Medulla oblongata (tissue), 1 donor: ENCODE data around the gene CYP19A1.
"Not testable (repeated sequence)": the region's sequence is repeated elsewhere in the genome, so short reads cannot be mapped to it uniquely, and the experiment has no call there.

ENCODE experiments used
- DNase-seq: peaks from one replicate; pipeline ENCODE4 v3.0.0-alpha.2; 2015; ENCODE audit errors: extremely low spot score

CYP19A1 gene

DNA sequence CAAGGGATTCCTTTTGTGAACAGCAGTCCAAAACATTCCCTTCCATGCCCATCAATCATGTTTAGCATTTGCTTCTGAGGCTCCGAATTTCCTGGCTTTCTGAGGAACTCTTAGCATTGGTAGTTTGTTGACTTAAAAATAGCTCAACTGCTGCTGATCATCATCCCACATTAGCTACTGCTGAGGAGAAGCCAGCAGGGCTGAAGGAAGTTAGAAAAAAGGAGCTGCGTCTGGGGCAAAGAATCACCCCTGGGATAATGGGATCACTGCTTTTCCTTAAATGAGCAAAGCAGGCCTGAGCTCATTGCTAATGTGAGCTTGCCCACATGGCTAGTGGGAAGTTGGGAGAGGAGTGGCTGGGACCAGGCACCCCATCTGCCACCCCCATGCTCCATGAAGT, 39.8 kb downstream of the CYP19A1 start:
- DNase-seq = no peak

DNA sequence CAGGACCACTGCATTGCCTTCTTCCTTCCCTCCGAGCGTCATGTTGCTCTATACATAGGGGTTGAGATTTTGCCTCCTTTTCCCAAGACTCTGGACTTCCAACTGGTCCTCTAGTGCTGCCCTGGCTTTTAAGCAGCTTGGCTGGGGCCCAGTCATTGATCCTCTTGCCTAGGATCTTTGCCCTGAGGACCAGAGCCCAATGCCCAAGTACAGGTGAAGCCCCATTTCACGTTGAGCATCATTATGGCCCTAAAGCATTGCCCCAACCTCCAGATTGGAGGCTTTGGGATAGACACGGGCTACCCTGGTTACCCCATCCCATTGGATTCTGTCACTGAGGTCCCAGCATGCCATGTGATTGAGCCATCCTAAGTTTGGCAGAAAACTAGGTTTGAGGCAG, 47.7 kb downstream of the CYP19A1 start:
- no peak for DNase-seq

DNA sequence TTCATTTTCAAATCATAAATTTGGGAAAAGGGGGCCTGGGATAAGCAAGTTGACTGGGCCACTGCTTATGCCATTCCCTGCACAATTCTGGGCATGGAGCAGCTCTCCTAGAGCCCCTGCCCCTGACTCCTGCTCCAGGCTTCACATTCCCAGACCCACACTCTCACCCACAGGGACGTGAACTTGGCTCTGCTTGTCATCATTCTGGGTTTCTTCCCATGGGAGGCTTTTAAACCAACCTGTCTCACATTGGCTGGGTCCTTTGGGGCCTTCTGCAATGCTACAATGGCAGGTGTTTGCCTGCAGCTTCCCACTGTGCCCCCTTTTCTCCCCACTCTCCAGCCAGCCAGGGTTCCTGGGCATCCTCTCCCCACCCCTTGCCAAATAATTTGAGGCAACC, 49.1 kb downstream of the CYP19A1 start:
- DNase-seq = no peak

DNA sequence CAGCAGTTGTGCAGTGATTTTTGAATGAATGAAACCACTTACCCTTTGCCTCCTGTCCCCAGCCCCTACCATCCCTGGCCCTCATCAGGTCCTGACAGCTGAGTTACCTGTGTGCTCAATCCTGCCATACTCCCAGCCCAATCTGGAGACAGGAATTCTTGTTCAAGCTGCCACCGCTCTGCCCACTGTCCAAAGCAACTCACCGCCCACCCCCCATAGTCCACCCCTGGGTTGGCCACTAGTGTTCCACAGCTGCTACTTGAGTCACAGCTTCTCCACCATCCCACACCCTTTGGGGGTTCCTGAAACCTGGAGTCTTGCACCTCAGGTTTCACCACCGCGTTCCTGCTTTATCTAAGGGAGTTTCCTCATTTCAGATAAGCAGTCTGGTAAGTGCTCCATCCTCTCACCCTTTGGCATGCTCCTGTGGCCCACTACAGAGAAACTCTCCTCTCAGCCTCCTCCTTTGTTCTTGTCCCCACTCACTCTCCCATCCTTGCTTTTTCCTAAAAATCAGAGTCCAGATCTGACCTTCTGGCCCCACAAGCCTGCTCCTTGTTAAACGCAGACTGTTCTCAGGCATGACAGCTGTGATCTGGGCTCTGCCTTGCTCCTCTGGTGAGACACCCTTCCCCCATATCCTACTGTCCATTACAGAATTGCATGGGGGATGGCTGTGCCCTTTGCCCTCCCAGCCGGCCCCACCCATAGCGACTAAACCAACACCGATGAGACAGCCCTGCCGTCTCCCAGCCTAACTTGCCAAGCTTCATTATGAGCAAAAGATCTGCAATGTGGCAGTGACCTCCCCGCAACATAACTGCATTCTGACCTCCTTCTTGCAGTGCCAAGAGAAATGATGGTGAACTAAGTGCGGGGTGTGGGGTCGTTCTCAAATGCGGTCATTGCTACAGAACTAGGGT, 50.0 kb downstream of the CYP19A1 start:
- no peak for DNase-seq

DNA sequence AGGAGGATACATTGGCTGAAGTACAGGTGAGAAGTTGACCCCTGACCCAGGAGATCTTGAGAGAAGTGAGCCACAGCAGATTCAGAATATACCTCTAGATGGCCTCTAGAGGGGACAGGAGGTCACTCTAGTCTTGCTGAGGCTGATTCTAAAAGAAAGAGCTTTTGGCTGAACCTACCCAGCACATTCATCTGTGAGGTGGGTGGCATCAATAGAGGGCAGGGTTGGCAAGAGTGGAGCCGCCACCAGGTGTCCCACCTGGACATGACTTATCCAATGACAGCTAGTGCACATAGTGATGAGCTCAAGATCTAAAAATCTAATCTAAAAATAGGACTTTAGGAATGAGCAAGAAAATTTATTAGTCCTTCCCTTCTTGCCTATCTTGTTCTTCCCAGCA, 51.6 kb downstream of the CYP19A1 start:
- DNase-seq = peak; percentile 16

DNA sequence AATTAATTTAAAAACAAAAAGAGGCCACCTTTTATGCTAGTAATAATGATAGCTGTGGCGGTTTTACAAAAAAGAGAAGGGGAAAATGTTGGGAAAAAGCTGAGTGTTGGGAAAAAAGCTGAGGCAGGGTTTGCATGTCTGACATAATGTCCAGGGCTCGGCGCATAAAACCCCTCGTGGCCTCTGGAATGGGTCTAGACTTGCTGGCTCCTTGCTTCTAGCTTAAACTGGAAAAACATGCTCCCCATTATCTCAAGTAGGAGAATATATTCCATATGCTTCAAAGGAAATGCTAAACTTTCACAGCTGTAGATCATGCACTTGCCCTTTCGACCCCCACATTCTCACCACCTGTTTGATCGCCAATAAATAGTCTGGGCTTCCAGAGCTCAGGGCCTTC, 53.0 kb downstream of the CYP19A1 start:
- no peak for DNase-seq

DNA sequence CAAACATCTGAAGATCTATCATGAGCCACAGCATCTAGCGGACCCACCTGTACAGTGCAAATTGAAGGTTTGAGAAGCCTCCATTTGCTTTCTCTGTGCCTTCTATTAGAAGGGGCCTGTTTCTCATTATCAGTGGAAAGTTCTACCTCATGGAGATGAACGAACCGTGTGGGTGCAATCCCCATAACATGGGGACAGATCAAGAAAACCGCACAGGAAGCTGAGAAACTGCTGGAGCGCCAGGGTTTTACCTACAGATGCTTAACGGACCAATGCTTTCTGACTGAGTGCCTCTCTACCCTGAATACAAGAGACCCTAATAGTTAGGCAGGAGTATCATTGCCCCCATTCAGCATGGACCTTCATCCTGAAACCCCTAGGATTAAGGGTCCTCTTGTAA, 53.5 kb downstream of the CYP19A1 start:
- DNase-seq = no peak

DNA sequence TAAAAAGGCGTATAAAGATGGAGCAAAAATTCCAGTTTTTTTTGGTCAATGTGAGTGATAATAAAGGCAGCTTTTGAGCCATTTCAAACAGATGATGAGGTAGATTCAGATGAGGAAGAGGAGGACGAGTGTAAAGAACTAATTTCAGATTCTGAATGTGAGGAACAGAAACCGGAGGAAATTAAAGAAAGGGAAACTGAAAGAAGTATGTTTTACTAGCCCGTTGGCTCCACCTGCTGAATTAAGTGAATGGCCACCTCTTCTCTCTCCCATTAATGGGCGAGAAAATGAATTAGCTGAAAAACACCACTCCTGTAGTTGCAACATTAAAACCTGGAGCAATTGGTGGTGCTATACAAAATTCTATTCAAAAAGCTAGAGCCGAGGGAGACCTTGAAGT, 55.4 kb downstream of the CYP19A1 start:
- DNase-seq = peak; percentile 61

DNA sequence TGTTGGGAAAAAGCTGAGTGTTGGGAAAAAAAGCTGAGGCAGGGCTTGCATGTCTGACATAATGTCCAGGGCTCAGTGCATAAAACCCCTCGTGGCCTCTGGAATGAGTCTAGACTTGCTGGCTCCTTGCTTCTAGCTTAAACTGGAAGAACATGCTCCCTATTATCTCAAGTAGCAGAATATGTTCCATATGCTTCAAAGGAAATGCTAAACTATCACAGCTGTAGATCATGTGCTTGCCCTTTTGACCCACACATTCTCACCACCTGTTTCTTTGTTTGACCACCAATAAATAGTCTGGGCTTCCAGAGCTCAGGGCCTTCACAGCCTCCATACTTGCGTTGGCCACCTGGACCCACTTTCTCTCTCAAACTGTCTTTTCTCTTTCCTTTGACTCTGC, 56.2 kb downstream of the CYP19A1 start:
- not testable (repeated sequence) for DNase-seq

DNA sequence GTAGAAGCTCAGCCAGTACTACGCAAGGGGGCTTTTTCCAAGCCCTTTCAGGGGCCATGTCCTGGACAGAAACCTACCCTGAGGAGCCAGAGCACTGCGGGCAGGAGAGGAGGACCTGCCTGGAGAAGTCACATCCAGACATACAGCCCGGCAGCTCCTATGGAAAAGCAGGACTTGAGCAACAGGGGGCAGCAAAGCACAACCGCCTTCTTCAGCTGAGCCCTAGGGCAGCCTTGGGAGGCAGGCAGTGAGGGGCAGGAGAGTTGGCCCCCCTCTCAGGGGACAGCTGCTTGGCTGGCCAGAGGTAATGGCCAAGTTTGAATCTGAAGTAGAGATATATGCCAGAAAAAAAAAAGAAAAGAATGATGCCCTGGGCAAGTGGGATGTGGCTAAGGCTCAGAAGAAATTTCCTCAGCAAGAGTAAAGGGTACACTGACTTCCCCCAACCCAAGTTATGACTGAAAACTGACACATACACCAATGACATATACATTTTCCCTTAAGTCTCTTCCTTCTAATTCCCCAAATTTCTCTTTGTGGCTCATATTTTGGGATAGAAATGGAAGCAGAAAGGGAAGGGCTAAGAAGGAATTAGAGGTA, 56.9 kb downstream of the CYP19A1 start:
- peak; percentile 88 for DNase-seq

DNA sequence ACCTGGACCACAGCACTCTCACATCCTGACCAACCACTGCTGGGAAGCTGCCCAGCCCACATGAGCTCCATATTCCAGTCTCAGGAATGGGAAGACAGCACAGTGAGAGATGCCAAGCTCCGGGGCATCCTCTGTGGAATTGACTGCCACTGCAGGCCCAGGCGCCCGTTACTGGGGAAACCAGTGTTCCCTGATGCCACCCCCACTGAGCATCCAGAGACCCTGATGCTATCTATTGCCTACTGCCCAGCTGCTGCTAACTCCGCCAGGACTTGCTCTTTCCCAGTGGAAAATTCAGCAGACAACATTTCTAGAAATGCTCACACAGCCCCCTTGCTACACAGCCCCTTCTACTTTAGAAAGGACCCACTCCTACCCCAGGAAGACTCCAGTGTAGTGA, 57.6 kb downstream of the CYP19A1 start:
- DNase-seq = no peak

DNA sequence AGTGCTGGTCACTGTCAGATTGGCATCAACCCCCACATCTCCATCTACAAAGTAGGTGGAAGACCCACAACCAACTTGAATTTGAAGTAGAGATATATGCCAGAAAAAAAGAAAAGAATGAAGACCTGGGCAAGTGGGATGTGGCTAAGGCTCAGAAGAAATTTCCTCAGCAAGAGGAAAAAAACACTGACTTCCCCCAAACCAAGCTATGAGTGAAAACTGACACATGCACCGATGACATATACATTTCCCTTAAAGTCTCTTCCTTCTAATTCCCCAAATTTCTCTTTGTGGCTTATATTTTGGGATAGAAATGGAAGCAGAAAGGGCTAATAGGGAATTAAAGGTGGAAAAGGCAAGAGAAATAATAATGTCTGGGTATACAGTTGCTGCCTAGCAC, 59.0 kb downstream of the CYP19A1 start:
- no peak for DNase-seq

DNA sequence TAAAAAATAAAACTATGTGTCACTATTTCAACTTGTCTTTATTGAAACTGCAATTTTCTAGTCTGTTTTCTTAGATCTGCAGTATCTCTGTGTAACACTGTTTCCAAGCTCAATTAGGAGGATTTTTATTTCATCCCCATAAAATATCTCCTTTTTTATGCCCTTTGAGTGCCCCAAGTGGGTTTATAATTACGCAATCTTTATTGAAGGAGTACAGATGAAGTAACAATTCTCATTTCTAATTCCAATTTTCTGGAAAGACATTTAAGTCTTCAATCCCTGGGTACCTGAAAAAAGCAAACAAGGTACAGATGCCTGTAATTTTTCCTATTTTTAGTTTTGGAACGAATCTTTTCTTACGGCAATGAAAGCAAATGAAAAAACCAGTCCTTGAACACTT, 61.3 kb downstream of the CYP19A1 start:
- no peak for DNase-seq

DNA sequence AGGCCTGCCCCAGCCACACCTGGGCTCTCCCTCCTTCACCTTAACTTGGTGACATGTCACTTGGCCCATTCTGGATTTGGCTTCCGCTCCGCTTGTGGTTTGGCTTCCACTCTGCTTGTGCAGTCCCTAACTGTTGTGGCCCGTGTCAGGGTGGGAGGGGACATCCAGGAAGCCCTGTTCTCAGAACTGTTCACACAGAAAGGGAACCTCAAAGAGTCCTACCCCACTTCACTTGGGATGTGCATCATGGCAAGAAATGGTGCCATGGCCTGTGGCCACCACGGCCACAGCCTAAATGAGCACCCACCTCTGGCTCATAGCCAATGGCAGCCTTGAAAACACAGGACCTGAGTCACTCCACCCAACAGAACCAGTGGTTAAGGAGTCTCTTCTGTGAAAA, 63.4 kb downstream of the CYP19A1 start:
- DNase-seq = no peak

DNA sequence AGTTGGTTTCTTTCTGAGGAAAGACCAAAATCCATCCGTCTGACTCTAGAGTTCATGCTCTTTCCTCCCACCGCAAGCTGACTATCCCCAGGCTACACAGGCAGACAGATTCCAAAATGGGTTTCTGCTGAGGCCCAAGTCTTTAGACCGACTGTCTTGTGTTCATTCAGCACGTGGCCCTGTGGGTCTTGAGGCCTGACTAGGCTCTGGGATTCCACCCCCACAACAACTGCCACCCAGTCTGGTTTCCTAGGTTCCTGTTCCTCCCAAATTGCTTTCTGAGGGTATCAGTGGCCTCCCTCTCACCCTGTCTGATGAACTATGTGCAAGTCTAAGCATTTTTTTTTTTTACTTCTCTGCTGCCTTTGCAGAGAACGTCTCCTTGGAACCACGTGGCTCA, 67.7 kb downstream of the CYP19A1 start:
- peak; percentile 86 for DNase-seq

DNA sequence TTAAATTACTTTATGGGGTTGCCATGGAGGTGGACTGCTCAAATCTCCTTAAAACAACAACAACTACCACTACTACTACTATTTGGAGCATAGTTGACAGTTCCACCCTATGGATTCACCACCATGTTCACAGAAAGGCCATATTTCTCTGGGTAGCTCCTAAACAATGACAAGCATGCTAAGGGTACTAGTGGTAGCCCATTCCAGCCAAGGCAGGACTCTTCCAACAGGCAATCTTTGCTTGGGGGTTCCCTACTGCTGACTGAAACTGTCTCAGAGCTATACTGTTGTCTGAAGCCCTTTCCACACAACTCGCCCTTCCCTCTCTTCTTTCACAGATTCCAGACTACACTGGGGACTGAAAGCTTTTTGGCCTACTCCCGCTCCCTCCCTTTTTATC, 68.9 kb downstream of the CYP19A1 start:
- no peak for DNase-seq

DNA sequence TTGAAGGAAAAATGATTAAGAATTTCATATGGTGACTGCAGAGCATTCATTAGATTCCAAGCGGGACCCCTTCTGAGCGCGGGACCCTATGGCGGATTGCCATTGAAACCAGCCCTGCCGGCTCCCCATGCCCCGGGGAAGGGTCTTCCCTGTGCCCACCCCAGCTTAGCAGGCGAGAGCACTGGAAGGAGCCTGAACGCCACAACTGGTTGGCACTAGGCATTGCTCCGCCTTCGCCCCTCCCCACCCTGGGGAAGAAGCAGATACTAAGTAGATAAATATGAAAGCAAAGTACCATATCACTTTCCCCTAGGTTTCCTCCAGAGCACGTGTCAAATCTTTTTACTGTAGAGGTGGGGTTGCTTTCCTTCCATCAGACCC, 70.7 kb downstream of the CYP19A1 start:
- peak; percentile 47 for DNase-seq

DNA sequence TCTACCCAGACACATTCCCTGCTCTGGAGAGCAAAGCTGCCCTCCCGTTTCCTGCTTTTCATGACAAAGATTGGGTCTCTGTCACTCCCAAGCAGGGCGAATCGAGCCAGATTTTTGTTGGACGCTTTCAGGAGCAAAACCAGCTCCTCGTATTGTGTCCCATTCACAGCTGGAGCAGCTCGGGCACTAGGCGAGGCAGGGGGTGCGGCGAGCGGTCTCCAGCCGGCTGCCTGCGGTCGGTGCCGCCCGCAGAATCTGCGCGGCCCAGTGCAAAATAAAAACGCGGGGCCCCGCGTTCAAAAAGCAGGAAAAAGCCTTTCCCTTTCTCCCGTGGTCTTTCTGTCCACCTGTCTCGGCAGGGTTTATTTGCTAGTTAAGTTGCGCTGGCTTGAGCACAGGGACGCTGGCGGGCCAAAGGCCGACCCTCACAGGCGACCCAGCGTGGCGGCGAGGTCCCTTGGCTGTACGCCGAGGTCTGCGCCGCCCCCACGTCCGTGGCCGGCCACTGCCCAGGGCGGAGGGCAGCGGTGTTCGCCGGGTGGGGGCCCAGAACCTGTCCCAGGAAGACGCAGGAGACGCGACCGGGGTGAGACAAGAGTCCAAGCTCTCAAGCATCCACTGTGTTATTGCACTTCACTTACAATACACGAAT, 71.2 kb downstream of the CYP19A1 start:
- peak; percentile 40 for DNase-seq

DNA sequence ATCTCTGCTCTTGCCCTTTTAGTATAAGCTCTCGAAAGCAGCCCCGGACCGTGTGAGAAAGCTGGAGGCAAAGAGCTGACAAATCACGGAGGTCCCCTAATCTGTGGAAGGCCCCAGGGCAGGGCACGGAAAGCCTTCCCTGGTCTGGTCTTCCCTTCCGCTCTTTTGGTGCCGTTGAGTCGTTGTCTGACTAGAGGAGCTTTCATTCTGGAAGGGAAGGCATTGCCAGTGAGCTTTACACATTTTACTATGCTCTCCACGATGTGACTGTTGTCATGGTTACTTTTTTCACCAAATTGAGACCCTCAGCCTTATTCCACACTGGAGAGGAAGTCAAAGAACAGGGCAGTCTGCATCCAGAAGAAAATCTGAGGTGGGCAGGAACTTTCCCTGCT, 71.7 kb downstream of the CYP19A1 start:
- no peak for DNase-seq

DNA sequence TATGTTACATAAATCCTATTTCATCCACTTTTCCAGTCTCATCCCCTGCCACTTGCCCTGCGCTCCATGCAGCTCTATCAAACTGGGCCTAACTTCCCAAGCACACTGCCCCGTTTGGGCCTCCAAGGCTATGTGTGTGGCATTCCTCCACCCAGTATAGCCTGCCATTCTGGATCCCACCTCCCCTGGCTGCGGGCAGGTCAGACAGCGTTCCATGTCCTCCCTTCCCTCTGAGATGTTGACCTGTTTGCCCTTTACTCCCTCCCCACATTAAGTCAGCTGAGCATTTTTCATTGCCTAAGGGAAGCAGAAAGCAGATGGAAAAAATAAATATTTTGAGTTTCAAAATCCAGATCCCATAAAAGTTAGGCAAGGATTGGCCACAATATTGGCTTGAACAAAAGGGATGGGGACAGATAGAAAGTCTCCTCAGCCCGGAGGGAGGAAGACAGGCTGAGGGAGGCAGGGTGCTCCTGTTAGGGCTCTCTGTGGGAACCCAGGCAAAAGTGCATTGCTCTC, 73.3 kb downstream of the CYP19A1 start:
- DNase-seq = no peak

DNA sequence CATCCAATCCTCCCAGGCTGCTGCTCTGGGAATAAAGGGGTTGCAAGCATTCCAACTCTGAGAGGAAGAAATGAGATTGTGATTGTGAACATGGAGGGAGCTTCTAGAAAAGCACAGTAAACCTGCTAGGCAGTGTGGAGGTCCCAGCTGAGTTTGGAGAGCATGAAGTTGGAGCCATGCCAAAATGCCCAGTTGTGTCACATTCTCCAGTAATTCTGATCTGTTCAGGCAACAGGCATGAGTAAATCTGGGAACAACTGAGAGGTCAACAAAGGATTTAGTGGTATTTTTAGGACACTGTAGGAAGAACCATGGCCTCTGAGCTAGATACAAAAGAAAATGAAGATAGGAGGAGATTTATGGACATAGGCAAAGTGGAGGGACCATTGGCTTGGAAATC, 74.7 kb downstream of the CYP19A1 start:
- no peak for DNase-seq

DNA sequence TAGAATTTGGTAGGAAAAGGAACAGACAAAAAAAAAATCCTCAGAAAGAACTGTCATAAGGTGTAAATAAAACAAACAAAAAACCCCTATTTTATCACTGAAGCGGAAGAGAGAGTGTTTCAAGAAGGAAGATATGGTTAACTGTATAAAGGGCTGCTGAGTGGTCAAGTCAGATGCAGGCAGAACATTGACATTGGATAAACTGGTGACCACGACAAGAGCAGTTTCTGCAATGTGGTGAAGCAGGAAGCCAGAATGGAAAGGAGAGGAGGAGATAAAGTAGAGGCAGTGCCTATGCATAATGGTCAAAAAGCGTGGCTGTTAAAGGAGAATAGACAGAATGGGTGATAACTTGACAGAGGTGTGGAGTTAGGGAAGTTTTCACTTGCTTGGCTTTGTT, 75.3 kb downstream of the CYP19A1 start:
- no peak for DNase-seq

DNA sequence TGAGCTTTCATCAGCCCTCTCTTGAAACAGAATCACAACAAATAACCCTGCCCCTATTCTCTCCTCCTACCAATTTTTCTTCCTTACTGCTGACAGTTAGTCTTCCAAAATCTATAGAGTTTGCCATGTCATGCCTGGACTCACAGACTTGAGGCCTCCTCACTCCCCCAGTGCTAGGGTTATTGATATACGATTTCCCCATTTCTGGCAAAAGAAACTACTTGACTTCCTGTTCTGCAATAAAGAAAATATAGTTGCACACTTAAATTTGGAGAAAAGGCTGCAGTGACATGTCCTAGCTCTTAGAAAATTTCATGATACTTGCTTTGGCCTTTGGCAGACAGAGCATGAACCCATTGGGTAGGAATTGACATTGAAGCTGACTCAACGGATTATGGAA, 75.9 kb downstream of the CYP19A1 start:
- no peak for DNase-seq
